ENCODE results near the gene YPEL2. TPM values are rescaled to one million over a fixed set of nuclear protein-coding genes. Genes with fewer than 3 reads are reported as not detected.

The YPEL2 gene
- total RNA-seq, 4 donors from 2014 or later: 55.2 to 65.4 (median 56.1) TPM

DNA sequence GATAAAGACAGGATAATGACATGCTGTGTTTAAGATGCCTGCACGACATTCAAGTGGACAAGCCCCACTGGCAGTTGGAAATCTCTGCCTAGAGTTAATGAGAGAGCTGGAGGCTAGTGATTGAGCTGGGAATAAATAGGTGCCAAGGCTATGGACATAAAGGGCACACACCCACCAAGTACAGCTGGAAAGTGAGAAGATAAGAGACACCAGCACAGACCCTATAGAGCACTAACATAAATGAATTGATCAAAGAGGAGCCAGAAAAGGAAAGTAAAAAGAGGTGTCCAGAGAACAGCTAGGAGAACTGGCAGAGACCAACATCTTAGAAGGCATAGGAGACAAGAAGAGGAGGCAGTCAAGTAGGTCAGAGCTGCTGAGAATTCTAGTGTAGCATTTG is 101.2 kb downstream of the YPEL2 start:
- TF ChIP-seq, protein P1, sequence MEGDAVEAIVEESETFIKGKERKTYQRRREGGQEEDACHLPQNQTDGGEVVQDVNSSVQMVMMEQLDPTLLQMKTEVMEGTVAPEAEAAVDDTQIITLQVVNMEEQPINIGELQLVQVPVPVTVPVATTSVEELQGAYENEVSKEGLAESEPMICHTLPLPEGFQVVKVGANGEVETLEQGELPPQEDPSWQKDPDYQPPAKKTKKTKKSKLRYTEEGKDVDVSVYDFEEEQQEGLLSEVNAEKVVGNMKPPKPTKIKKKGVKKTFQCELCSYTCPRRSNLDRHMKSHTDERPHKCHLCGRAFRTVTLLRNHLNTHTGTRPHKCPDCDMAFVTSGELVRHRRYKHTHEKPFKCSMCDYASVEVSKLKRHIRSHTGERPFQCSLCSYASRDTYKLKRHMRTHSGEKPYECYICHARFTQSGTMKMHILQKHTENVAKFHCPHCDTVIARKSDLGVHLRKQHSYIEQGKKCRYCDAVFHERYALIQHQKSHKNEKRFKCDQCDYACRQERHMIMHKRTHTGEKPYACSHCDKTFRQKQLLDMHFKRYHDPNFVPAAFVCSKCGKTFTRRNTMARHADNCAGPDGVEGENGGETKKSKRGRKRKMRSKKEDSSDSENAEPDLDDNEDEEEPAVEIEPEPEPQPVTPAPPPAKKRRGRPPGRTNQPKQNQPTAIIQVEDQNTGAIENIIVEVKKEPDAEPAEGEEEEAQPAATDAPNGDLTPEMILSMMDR (IDR thresholded peaks at IDR 0.05; ENCODE audit: low read depth): no peak

DNA sequence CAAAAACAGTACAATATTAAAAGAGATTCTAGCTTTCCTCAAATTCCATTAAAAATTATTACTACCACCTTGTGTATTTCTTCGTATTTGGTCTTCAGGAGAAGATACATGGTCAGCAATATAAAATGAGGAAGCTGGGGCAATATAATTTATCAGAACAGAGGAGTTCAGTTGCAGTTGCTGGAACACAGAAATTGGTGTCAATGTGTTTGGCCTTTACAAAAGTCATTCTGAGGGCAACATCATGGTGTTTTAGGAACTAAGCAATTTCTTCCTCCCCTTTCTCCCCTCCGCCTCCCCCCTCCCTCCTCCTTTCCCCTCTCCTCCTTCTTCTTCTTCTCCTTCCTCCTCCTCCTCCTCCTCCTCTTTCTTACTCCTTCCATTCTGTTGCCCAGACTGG is 102.1 kb downstream of the YPEL2 start:
- TF ChIP-seq, protein P1 (IDR thresholded peaks at IDR 0.05; ENCODE audit: low read depth): no peak

DNA sequence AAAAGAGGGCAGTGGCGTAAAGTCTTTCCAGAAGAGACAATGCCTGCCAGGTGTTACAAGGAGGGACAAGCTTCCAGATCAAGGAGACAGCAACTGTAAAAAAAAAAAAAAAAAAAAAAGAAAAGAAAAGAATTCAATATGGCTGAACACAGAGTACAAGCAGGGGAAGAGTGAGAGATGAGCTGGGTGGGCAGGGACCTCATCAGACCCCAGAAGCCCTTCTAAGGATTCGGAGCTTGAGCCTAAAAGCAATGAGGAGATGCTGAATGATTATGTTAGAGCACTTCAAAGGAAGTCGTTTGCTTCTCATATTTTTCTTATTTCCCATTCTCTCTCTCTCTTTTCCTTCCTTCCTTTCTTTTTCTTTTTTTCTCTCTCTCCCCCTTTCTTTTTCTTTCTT is 103.0 kb downstream of the YPEL2 start:
- TF ChIP-seq, protein P1 (IDR thresholded peaks at IDR 0.05; ENCODE audit: low read depth): no peak

DNA sequence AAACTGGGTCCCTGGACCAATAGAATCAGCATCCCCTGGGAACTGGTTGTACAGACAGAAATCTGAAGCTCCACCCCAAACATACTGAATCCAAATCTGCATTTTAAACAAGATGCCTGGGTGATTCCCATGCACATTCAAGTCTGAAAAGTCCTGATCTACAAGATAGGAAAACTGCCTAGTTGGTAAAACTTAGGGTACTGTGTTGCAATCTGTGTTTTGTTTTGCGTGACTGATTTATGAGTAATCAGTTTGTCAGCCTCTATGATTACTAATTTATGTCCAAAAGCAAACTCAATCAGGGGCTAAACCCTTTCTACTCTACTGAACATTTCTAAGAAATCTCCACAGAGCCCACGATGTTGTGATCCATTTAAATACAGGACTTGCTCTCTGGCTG is 103.8 kb downstream of the YPEL2 start:
- TF ChIP-seq, protein P1 (IDR thresholded peaks at IDR 0.05; ENCODE audit: low read depth): no peak

DNA sequence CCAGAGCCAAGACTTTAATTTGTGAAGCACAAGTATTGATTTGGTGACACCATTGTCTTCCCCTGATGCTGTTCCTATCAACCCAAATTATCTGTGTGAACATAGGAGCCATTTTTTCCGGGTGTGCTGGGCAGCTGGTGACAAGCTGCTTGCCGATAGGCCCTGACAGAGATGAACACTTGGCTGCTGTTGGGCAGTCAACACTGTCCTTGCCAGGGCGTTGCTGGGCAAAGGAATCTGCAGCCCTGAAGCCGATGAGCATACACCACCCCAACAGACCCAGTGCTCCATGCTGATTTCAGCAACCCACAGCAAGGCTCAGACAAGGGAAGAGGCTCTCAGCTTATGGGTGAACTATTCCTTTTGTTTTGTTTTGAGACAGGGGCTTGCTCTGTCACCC is 105.4 kb downstream of the YPEL2 start:
- TF ChIP-seq, protein P1 (IDR thresholded peaks at IDR 0.05; ENCODE audit: low read depth): no peak

DNA sequence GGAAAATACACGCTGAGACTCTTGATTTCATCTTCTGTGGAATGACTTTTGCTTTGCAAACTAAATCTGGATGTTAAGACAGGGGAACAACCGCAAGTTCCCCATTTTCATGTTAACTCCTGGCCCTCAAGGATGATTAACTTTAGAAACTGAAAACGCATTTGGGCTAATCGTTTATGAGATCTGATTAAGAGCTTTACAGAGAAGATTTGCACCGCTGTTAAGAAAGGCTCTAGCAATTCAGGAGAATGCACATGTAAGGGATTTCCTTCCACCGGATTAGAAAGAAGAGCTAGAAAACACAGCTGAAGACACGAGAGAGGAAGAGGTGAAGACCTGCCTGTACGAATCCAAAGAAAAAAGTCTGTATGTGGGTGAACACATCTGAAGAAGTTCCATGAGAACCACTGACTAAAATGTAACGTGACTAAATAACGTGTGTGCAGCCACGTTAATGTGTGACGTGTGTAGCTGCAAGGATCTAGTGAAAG is 106.4 kb downstream of the YPEL2 start:
- TF ChIP-seq, protein P1 (IDR thresholded peaks at IDR 0.05; ENCODE audit: low read depth): no peak

DNA sequence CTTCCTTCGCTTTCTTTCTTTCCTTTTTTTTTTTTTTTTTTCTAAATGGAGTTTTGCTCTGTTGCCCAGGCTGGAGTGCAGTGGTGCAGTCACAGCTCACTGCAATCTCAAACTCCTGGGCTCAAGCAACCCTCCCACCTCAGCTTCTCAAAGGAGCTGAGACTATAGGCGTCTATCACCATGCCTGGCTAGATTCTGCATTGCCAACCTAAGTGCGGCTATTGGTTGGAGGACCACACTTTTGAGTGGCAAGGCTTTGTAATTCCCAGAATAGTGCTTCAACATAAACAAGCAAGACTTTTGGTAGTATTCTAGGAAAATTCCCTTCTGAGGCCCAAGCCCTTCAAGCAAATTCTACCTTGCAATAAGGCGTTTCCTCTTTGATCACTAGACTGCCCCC is 107.8 kb downstream of the YPEL2 start:
- TF ChIP-seq, protein P1 (IDR thresholded peaks at IDR 0.05; ENCODE audit: low read depth): no peak
